ENCODE results near the gene GTPBP3. TPM values are rescaled to one million over a fixed set of nuclear protein-coding genes. Genes with fewer than 3 reads are reported as not detected.
A peak's percentile ranks its signal among the peaks of the same experiment; 100 is the strongest.

Gene GTPBP3
- total and polyA plus RNA-seq, 2 experiments from 2014 or later = 7.9 to 14.8 TPM

DNA sequence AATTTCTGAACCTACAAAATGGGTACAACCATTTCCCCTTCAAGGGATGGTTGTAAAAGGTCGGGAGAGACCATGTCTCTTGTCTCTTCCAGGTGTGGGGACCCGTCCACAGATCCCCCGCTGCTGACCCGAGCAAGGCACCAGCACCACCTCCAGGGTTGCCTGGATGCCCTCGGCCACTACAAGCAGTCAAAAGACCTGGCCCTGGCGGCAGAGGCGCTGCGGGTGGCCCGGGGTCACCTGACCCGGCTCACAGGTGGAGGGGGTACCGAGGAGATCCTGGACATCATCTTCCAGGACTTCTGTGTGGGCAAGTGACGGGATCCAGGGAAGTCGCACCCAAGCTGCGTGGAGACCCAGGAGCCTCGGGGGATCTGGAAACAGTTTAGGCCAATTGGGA, 4.0 kb downstream of the GTPBP3 start:
- Histone ChIP-seq H3K9me3 (ENCODE audit: low read depth) (no peaks in the 10 kb centered on the region), H3K9ac (no peak overlapping the region), H3K36me3 (ENCODE audit: low read depth) (no peaks in the 10 kb centered on the region), H3K4me1 (ENCODE audit: insufficient read depth) (no peaks in the 10 kb centered on the region), H3K79me2 (ENCODE audit: insufficient read depth) (no peaks in the 10 kb centered on the region), H3K4me3 (no peak overlapping the region), H3F3A (ENCODE audit: insufficient read depth) (peaks cover 6% of the 10 kb centered on the region; the same call in 1 of the 2 replicates), H3K9me2 (ENCODE audit: insufficient read depth) (no peaks in the 10 kb centered on the region), H2AFZ (no peak overlapping the region), H3K4me2 (ENCODE audit: unreplicated experiment) (no peak overlapping the region), H3K27ac (no peak overlapping the region), H3K27me3 (replicated peaks; ENCODE audit: insufficient read depth) (no peaks in the 10 kb centered on the region), H4K20me1 (ENCODE audit: insufficient read depth) (no peaks in the 10 kb centered on the region)
- TF ChIP-seq EZH2phosphoT487 (IDR thresholded peaks at IDR 0.05; ENCODE audit: insufficient read depth, low read depth) (no peak), EZH2 (IDR thresholded peaks at IDR 0.05; ENCODE audit: insufficient read depth, poor library complexity, severe bottlenecking) (no peak)
- WGBS, 2 experiments (ENCODE audit: low coverage in 1 of 2, low lambda C conversion rate in 2 of 2, missing lambda C conversion rate in 2 of 2) = 92 to 96% methylated on average over 14 to 15 of the region's 15 CpGs
- in situ Hi-C loops (cut with MboI) = no loop called here
- DNase-seq = no peak

DNA sequence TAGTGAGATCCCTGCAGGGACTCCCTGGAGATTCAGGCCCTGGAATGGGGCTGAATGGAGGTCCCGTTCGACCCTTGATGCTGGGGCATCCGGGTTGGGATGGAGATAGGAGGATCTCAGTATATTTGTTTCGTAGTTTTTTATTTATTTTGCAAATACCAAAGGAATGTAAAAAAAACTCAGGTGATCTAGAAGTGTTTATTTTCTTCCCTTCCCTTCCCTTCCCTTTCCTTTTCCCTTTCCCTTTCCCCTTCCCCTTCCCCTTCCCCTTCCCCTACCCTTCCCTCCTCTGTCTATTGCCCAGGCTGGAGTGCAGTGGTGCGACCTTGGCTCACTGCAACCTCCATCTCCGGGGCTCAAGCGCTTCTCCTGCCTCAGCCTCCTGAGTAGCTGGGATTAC, 4.5 kb downstream of the GTPBP3 start:
- DNase-seq = no peak
- peaks cover 2% of the 10 kb centered on the region; the same call in 1 of the 2 replicates for H3F3A ChIP-seq (ENCODE audit: insufficient read depth)
- no peak overlapping the region for H3K27ac ChIP-seq
- H3K9me3 ChIP-seq (ENCODE audit: low read depth) = no peaks in the 10 kb centered on the region
- TF ChIP-seq EZH2phosphoT487 (IDR thresholded peaks at IDR 0.05; ENCODE audit: insufficient read depth, low read depth) (no peak), EZH2 (IDR thresholded peaks at IDR 0.05; ENCODE audit: insufficient read depth, poor library complexity, severe bottlenecking) (no peak)
- no peaks in the 10 kb centered on the region for H3K4me1 ChIP-seq (ENCODE audit: insufficient read depth)
- H3K9ac ChIP-seq = no peak overlapping the region
- in situ Hi-C loops (cut with MboI) = no loop called here
- H3K4me2 ChIP-seq (ENCODE audit: unreplicated experiment) = no peak overlapping the region
- no peaks in the 10 kb centered on the region for H3K27me3 ChIP-seq (replicated peaks; ENCODE audit: insufficient read depth)
- no peaks in the 10 kb centered on the region for H3K79me2 ChIP-seq (ENCODE audit: insufficient read depth)
- H3K9me2 ChIP-seq (ENCODE audit: insufficient read depth) = no peaks in the 10 kb centered on the region
- H4K20me1 ChIP-seq (ENCODE audit: insufficient read depth) = no peaks in the 10 kb centered on the region
- no peaks in the 10 kb centered on the region for H3K36me3 ChIP-seq (ENCODE audit: low read depth)
- 98 to 99% methylated on average over 6 to 7 of the region's 7 CpGs for WGBS, 2 experiments (ENCODE audit: low coverage in 1 of 2, low lambda C conversion rate in 2 of 2, missing lambda C conversion rate in 2 of 2)
- no peak overlapping the region for H2AFZ ChIP-seq
- H3K4me3 ChIP-seq = no peak overlapping the region

DNA sequence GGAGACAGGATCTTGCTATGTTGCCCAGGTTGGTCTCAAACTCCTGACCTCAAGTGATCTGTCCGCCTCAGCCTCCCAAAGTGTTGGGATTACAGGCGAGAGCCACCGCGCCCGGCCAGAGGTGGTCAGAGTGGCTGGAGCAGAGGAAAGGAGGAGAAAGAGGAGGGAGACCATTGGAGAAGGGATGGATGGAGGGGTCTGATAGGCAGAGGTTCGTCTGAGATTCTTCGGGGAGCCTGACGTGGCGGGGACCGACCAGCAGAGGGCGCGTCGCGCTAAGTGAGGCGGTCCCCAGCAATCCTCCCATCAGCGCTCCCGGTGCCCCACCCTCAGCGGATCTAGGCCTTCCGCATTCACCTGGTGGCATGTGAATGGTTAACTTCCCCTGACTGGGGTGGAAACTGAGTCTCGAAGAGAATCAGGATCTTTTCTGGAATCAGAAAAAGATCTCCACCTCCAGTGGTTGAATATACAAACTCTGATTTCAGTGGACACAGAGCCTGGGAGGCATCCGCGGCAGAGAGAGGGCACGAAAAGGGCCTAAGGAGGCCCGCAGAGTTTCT, 8.8 kb downstream of the GTPBP3 start:
- Histone ChIP-seq H3K4me3 (no peak overlapping the region), H3F3A (ENCODE audit: insufficient read depth) (no peaks in the 10 kb centered on the region), H3K79me2 (ENCODE audit: insufficient read depth) (no peaks in the 10 kb centered on the region), H4K20me1 (ENCODE audit: insufficient read depth) (no peaks in the 10 kb centered on the region), H3K9ac (no peak overlapping the region), H3K27me3 (replicated peaks; ENCODE audit: insufficient read depth) (no peaks in the 10 kb centered on the region; the same call in 1 of the 2 replicates), H2AFZ (peak overlapping the region; percentile 16; the same call in 1 of the 2 replicates), H3K9me3 (ENCODE audit: low read depth) (no peaks in the 10 kb centered on the region), H3K4me2 (ENCODE audit: unreplicated experiment) (no peak overlapping the region), H3K36me3 (ENCODE audit: low read depth) (no peaks in the 10 kb centered on the region), H3K9me2 (ENCODE audit: insufficient read depth) (no peaks in the 10 kb centered on the region), H3K27ac (no peak overlapping the region), H3K4me1 (ENCODE audit: insufficient read depth) (no peaks in the 10 kb centered on the region)
- TF ChIP-seq EZH2phosphoT487 (IDR thresholded peaks at IDR 0.05; ENCODE audit: insufficient read depth, low read depth) (no peak), EZH2 (IDR thresholded peaks at IDR 0.05; ENCODE audit: insufficient read depth, poor library complexity, severe bottlenecking) (no peak)
- 15 to 17% methylated on average over 24 of the region's 24 CpGs for WGBS, 2 experiments (ENCODE audit: low coverage in 1 of 2, low lambda C conversion rate in 2 of 2, missing lambda C conversion rate in 2 of 2)
- in situ Hi-C loops (cut with MboI) = loop anchor here (5.0 kb wide), 1 partner anchor 36 kb away; no protein-coding TSS in a partner anchor
- peak; percentile 69 for DNase-seq

DNA sequence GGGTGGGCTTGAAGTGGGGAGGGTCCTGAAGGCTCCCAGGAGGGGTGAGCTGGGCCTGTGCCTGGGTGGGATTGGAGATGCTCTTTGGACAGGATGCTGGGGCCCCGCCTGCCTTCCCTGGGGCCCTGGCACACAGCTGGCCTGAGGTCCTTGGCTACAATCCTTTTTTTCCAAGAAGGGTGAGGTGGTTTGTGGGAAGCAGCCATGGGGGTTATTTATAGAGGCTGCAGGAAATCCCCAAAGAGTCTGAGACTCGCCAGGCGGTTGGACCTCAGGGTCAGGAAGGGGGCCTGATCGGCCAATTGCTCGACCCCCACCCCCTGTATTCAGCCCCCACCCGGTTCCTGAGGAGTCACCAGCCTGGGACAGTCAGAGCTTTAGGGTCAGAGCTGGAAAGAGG, 10.0 kb downstream of the GTPBP3 start:
- Histone ChIP-seq H2AFZ (no peak overlapping the region), H3K4me1 (ENCODE audit: insufficient read depth) (no peaks in the 10 kb centered on the region), H3K27ac (no peak overlapping the region), H3F3A (ENCODE audit: insufficient read depth) (no peaks in the 10 kb centered on the region), H3K4me3 (no peak overlapping the region), H4K20me1 (ENCODE audit: insufficient read depth) (no peaks in the 10 kb centered on the region), H3K9me2 (ENCODE audit: insufficient read depth) (no peaks in the 10 kb centered on the region), H3K27me3 (replicated peaks; ENCODE audit: insufficient read depth) (no peaks in the 10 kb centered on the region; the same call in 1 of the 2 replicates), H3K9ac (no peak overlapping the region), H3K9me3 (ENCODE audit: low read depth) (no peaks in the 10 kb centered on the region), H3K79me2 (ENCODE audit: insufficient read depth) (no peaks in the 10 kb centered on the region), H3K36me3 (ENCODE audit: low read depth) (no peaks in the 10 kb centered on the region), H3K4me2 (ENCODE audit: unreplicated experiment) (no peak overlapping the region)
- TF ChIP-seq EZH2phosphoT487 (IDR thresholded peaks at IDR 0.05; ENCODE audit: insufficient read depth, low read depth) = no peak
- no peak for TF ChIP-seq EZH2 (IDR thresholded peaks at IDR 0.05; ENCODE audit: insufficient read depth, poor library complexity, severe bottlenecking)
- 11 to 25% methylated on average over 5 to 6 of the region's 6 CpGs for WGBS, 2 experiments (ENCODE audit: low coverage in 1 of 2, low lambda C conversion rate in 2 of 2, missing lambda C conversion rate in 2 of 2)
- in situ Hi-C loops (cut with MboI) = loop anchor here (5.0 kb wide), 1 partner anchor 35 kb away; no protein-coding TSS in a partner anchor
- DNase-seq = peak; percentile 38

Data from GM23248 (cell line).